IMR-90 (cell line): Measurements from ENCODE around the gene INPP4A. TPM values are rescaled to one million over a fixed set of nuclear protein-coding genes. Genes with fewer than 3 reads are reported as not detected.
"Not testable (repeated sequence)": the region's sequence is repeated elsewhere in the genome, so short reads cannot be mapped to it uniquely, and the experiment has no call there.

Experiments
- ATAC-seq: fragments of 200-7000 bp; cut with Tn5 transposase; 2 replicates; pipeline ENCODE4 v1.9.1; 2020; ENCODE audit warnings: low read depth, mild to moderate bottlenecking, moderate library complexity
- BruUV-seq: library from RNA; stranded (reverse); fragments of 400-500 nt; replicated peaks from 2 replicates; lab custom pipeline; 2021; lab: Mats Ljungman, UMichigan
- CTCF ChIA-PET: fragments of 300-600 bp; formaldehyde crosslinking; extraction: SDS; loops from one replicate; lab custom pipeline; 2021; ENCODE audit warnings: antibody characterized with exemption; lab: Yijun Ruan, JAX
- POLR2A ChIA-PET: fragments of 300-600 bp; sonication (Branson Sonifier 250); formaldehyde crosslinking; loops from one replicate; lab custom pipeline; 2022; ENCODE audit warnings: antibody characterized with exemption; ENCODE audit not compliant: unreplicated experiment; lab: Charles Lee
- DNase-seq: peaks from one replicate; pipeline ENCODE4 v3.0.0; 2013
- H2AFZ ChIP-seq: replicated peaks from 2 replicates; pipeline ENCODE3; 2013; ENCODE audit warnings: low read length, mild to moderate bottlenecking; ENCODE audit not compliant: poor library complexity
- H2AK5ac ChIP-seq: 2 replicates; pipeline ENCODE4 v1.6.1; 2013; ENCODE audit warnings: low read depth, low read length, inconsistent platforms
- H2AK9ac ChIP-seq: replicated peaks from 2 replicates; pipeline ENCODE3; 2013; ENCODE audit warnings: mild to moderate bottlenecking, low read depth, low read length, moderate library complexity; ENCODE audit not compliant: poor library complexity
- H2BK120ac ChIP-seq: 2 replicates; pipeline ENCODE4 v1.6.1; 2013; ENCODE audit warnings: low read depth, low read length, inconsistent platforms
- H2BK15ac ChIP-seq: 3 replicates; pipeline ENCODE4 v1.6.1; 2013; ENCODE audit warnings: low read depth, low read length, inconsistent platforms
- H2BK20ac ChIP-seq: 2 replicates; pipeline ENCODE4 v1.6.1; 2013; ENCODE audit warnings: low read depth, mild to moderate bottlenecking, inconsistent platforms, low read length, moderate library complexity
- H2BK5ac ChIP-seq: 2 replicates; pipeline ENCODE4 v1.6.1; 2013; ENCODE audit warnings: mild to moderate bottlenecking, low read depth, low read length, inconsistent platforms; ENCODE audit not compliant: poor library complexity, severe bottlenecking
- H3K14ac ChIP-seq: replicated peaks from 2 replicates; pipeline ENCODE4 v1.6.1; 2013; ENCODE audit warnings: low read depth, low read length, inconsistent platforms
- H3K18ac ChIP-seq: 2 replicates; pipeline ENCODE4 v1.6.1; 2013; ENCODE audit warnings: low read depth, low read length, control low read depth
- H3K23ac ChIP-seq: 2 replicates; pipeline ENCODE4 v1.6.1; 2013; ENCODE audit warnings: low read depth, low read length, inconsistent platforms
- H3K27ac ChIP-seq: 2 replicates; pipeline ENCODE4 v1.5.1; 2013; ENCODE audit warnings: mild to moderate bottlenecking, control low read depth, low read length; ENCODE audit not compliant: insufficient read depth
- H3K27me3 ChIP-seq: 2 replicates; pipeline ENCODE4 v1.6.1; 2013; ENCODE audit warnings: low read length; ENCODE audit not compliant: control insufficient read depth, insufficient read depth
- H3K36me3 ChIP-seq: 2 replicates; pipeline ENCODE4 v1.6.1; 2013; ENCODE audit warnings: low read length, mixed read lengths; ENCODE audit not compliant: control insufficient read depth, insufficient read depth
- H3K4ac ChIP-seq: 2 replicates; pipeline ENCODE4 v1.6.1; 2013; ENCODE audit warnings: low read depth, low read length, inconsistent platforms
- H3K4me1 ChIP-seq: 2 replicates; pipeline ENCODE4 v1.6.1; 2013; ENCODE audit warnings: low read length, mixed read lengths; ENCODE audit not compliant: control insufficient read depth, insufficient read depth
- H3K4me2 ChIP-seq: 2 replicates; pipeline ENCODE4 v1.6.1; 2013; ENCODE audit warnings: low read depth, mild to moderate bottlenecking, control low read depth, low read length, moderate library complexity
- H3K4me3 ChIP-seq: 2 replicates; pipeline ENCODE4 v1.5.1; 2013; ENCODE audit warnings: low read depth, mild to moderate bottlenecking, control low read depth, low read length, moderate library complexity; ENCODE audit not compliant: insufficient read depth
- H3K56ac ChIP-seq: 2 replicates; pipeline ENCODE4 v1.6.1; 2013; ENCODE audit warnings: low read length, inconsistent platforms; ENCODE audit not compliant: insufficient read depth; ENCODE audit errors: extremely low read depth
- H3K79me1 ChIP-seq, 2 experiments: 2 replicates each; pipeline ENCODE4 v1.6.1; 2013; ENCODE audit warnings: low read length in 2 of 2, inconsistent platforms in 1 of 2, low read depth in 1 of 2
- H3K9ac ChIP-seq: 2 replicates; pipeline ENCODE4 v1.6.1; 2013; ENCODE audit warnings: low read depth, low read length, control low read depth
- H3K9me1 ChIP-seq: 2 replicates; pipeline ENCODE4 v1.6.1; 2013; ENCODE audit warnings: low read length, inconsistent platforms; ENCODE audit not compliant: insufficient read depth
- H3K9me3 ChIP-seq: 2 replicates; pipeline ENCODE4 v1.6.1; 2013; ENCODE audit warnings: low read length; ENCODE audit not compliant: control insufficient read depth, insufficient read depth
- H4K20me1 ChIP-seq: 2 replicates; pipeline ENCODE4 v1.6.1; 2013; ENCODE audit warnings: low read length, inconsistent platforms; ENCODE audit not compliant: insufficient read depth
- H4K5ac ChIP-seq: 2 replicates; pipeline ENCODE4 v1.6.1; 2013; ENCODE audit warnings: mild to moderate bottlenecking, low read depth, low read length, control low read depth
- H4K8ac ChIP-seq, 2 experiments: 2 replicates each; pipeline ENCODE4 v1.6.1; 2013; ENCODE audit warnings: low read depth in 2 of 2, low read length in 2 of 2, control low read depth in 1 of 2, inconsistent platforms in 1 of 2
- H4K91ac ChIP-seq: 2 replicates; pipeline ENCODE4 v1.6.1; 2013; ENCODE audit warnings: low read depth, low read length, inconsistent platforms; ENCODE audit not compliant: insufficient read depth
- WGBS, 2 experiments: methylation state at CpG; one replicate each; pipeline versions ENCODE4 v1.1.5 to v1.1.7; 2013; ENCODE audit warnings: missing lambda C conversion rate in 2 of 2; ENCODE audit not compliant: insufficient read length in 1 of 2; ENCODE audit errors: extremely low coverage in 2 of 2; 5-methylcytosine and 5-hydroxymethylcytosine counted together
- dilution Hi-C: fragments of 300-500 bp; cut with HindIII; formaldehyde crosslinking; loops from one replicate; pipeline ENCODE4 v1.14.3; 2018; ENCODE audit warnings: low sequenced_read_pairs; ENCODE audit not compliant: unreplicated experiment
- in situ Hi-C: fragments of 300-500 bp; cut with MboI; formaldehyde crosslinking; loops from 3 replicates; pipeline ENCODE4 v1.14.3; 2019; ENCODE audit warnings: low sequenced_read_pairs, inconsistent platforms, mixed read lengths
- intact Hi-C: fragments of 100-400 bp; cut with micrococcal nuclease; formaldehyde crosslinking; loops from 2 replicates; pipeline ENCODE4 v1.10.0; 2022
- polyA plus RNA-seq, 3 experiments: library from polyadenylated mRNA; depleted of rRNA; stranded (reverse); fragments of >200 nt; gene quantifications; 2 replicates each; pipeline ENCODE4 v1.2.3, GENCODE V29; 2012; ENCODE audit warnings: low replicate concordance in 1 of 3
- total RNA-seq: library from RNA; depleted of rRNA; stranded (reverse); fragments of >200 nt; gene quantifications from 2 replicates; pipeline ENCODE4 v1.2.3, GENCODE V29; 2012

Gene INPP4A
- total and polyA plus RNA-seq, 2 of the 4 experiments (the other 2 are of a cell fraction), result 14.5 to 27.1 TPM

DNA sequence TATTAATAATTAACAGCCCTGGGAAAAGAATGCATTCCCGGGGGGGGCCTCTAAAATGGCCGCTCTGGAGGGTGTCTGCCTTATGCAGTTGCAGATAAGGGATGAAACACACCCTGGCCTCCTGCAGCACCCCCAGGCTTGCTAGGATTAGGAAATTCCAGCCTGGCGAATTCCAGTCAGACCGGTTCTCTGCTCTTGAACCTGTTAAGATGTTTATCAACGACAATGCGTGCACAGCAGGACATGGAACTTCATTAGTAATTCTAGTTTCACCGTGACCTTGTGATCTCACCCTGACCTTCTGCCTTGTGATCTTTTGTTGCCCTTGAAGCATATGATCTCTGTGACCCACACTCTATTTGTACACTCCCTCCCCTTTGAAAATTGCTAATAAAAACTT, 30.4 kb upstream of the INPP4A start:
- H3K36me3 ChIP-seq, H3K23ac ChIP-seq, H2AK9ac ChIP-seq, H3K4me3 ChIP-seq, H3K14ac ChIP-seq, H3K18ac ChIP-seq, H3K4me2 ChIP-seq, H3K9ac ChIP-seq, dilution Hi-C loops, H3K79me1 ChIP-seq, H4K20me1 ChIP-seq, ATAC-seq, H2BK20ac ChIP-seq, H2BK5ac ChIP-seq, BruUV-seq, H2BK15ac ChIP-seq, H3K27ac ChIP-seq, POLR2A ChIA-PET, H3K27me3 ChIP-seq, H2BK120ac ChIP-seq, H2AK5ac ChIP-seq, H4K91ac ChIP-seq, H3K56ac ChIP-seq, CTCF ChIA-PET, H3K9me1 ChIP-seq, H4K8ac ChIP-seq, H4K5ac ChIP-seq, H3K4ac ChIP-seq, DNase-seq, H3K9me3 ChIP-seq, H3K4me1 ChIP-seq, H2AFZ ChIP-seq: not testable (repeated sequence)
- in situ Hi-C loops (loop anchor here (25.0 kb wide), 1 partner anchor 423 kb away; no protein-coding TSS in a partner anchor), intact Hi-C loops (loop anchor here (5.0 kb wide), 1 partner anchor 653 kb away; no protein-coding TSS in a partner anchor)
- WGBS, 2 experiments, result 77% methylated on average over 5 of the region's 7 CpGs; no CpG with 5 or more reads in 1 of the 2 experiments

- POLR2A ChIA-PET, dilution Hi-C loops, CTCF ChIA-PET, H3K79me1 ChIP-seq, H3K4me2 ChIP-seq, H2AK9ac ChIP-seq, H3K27me3 ChIP-seq, intact Hi-C loops, H4K5ac ChIP-seq, H2BK5ac ChIP-seq, H3K9me1 ChIP-seq, H2AFZ ChIP-seq, H2BK15ac ChIP-seq, H3K9me3 ChIP-seq, H4K8ac ChIP-seq, H4K20me1 ChIP-seq, H3K4ac ChIP-seq, H3K4me3 ChIP-seq, BruUV-seq, H3K4me1 ChIP-seq, H2BK120ac ChIP-seq, H3K9ac ChIP-seq, H3K56ac ChIP-seq, H3K36me3 ChIP-seq, H2AK5ac ChIP-seq, DNase-seq, ATAC-seq, H4K91ac ChIP-seq, H3K23ac ChIP-seq, H3K27ac ChIP-seq, H3K14ac ChIP-seq, H3K18ac ChIP-seq, H2BK20ac ChIP-seq: not testable (repeated sequence)
- WGBS, 2 experiments, result no CpG with 5 or more reads among the region's 9 CpGs
- in situ Hi-C loops, result loop anchor here (25.0 kb wide), 1 partner anchor 422 kb away; no protein-coding TSS in a partner anchor
Observed at GRCh38 chr2:98415719-98416248, 28.9 kb upstream of the INPP4A start.
